ENCODE measurements around the gene ZNF805. TPM values are rescaled to one million over a fixed set of nuclear protein-coding genes. Genes with fewer than 3 reads are reported as not detected.

Gene ZNF805
- total and polyA plus RNA-seq, 2 of the 4 experiments (the other 2 are of a cell fraction) = 3.0 to 32.3 TPM

DNA sequence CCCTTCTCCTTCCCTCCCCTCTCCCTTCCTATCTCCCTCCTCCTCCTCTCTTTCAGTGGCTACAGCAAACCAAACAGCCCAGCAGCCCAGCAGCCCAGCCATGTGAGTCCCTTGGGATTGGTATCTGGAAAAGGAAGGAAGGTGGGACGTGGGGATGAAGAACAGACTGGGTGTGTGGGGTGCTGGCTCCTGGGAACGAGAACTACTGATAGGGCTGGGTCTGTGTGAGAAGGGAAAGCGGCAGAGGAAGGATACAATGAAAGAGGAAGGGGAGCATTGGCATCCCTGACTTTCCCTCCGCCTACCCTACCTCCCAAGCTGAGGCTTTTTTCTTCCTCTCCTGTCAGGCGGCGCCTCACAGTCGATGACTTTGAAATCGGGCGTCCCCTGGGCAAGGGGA is 8.7 kb upstream of the ZNF805 start:
- no peak overlapping the region for H4K8ac ChIP-seq (ENCODE audit: low read depth in 2 of 2, low read length in 2 of 2)
- H2BK120ac ChIP-seq (ENCODE audit: low read depth, low read length) = no peak overlapping the region
- no peak overlapping the region for H3K18ac ChIP-seq (ENCODE audit: low read depth, low read length)
- H3K56ac ChIP-seq (ENCODE audit: extremely low read depth, insufficient read depth, low read length) = no peak overlapping the region
- POLR2A ChIA-PET (ENCODE audit: unreplicated experiment) = no interaction called here
- H3K27ac ChIP-seq (ENCODE audit: insufficient read depth, low read length) = no peak overlapping the region
- H2AK9ac ChIP-seq (replicated peaks; ENCODE audit: low read depth, low read length, poor library complexity) = no peak overlapping the region
- peak overlapping the region; percentile 14 for H2AFZ ChIP-seq (replicated peaks; ENCODE audit: low read length, poor library complexity)
- H3K14ac ChIP-seq (replicated peaks; ENCODE audit: low read depth, low read length) = no peak overlapping the region
- 43% methylated on average over 1 of the region's 9 CpGs; no CpG with 5 or more reads in 1 of the 2 experiments for WGBS, 2 experiments (ENCODE audit: extremely low coverage in 2 of 2, insufficient read length in 1 of 2)
- H3K9ac ChIP-seq (ENCODE audit: low read depth, low read length) = no peak overlapping the region
- CTCF ChIA-PET = no interaction called here
- no peak overlapping the region for H2AK5ac ChIP-seq (ENCODE audit: low read depth, low read length)
- no peak overlapping the region for H3K4me2 ChIP-seq (ENCODE audit: low read depth, low read length)
- no peak overlapping the region for H3K4ac ChIP-seq (ENCODE audit: low read depth, low read length)
- TF ChIP-seq CHD1 (IDR thresholded peaks at IDR 0.05; ENCODE audit: low read depth, low read length) = no peak
- TF ChIP-seq RAD21 (IDR thresholded peaks at IDR 0.05; ENCODE audit: low read length) = no peak
- no peak for TF ChIP-seq MAZ (IDR thresholded peaks at IDR 0.05; ENCODE audit: borderline replicate concordance, low read depth, low read length)
- TF ChIP-seq RCOR1 (IDR thresholded peaks at IDR 0.05; ENCODE audit: insufficient replicate concordance, low read length) = no peak
- TF ChIP-seq, protein P1, sequence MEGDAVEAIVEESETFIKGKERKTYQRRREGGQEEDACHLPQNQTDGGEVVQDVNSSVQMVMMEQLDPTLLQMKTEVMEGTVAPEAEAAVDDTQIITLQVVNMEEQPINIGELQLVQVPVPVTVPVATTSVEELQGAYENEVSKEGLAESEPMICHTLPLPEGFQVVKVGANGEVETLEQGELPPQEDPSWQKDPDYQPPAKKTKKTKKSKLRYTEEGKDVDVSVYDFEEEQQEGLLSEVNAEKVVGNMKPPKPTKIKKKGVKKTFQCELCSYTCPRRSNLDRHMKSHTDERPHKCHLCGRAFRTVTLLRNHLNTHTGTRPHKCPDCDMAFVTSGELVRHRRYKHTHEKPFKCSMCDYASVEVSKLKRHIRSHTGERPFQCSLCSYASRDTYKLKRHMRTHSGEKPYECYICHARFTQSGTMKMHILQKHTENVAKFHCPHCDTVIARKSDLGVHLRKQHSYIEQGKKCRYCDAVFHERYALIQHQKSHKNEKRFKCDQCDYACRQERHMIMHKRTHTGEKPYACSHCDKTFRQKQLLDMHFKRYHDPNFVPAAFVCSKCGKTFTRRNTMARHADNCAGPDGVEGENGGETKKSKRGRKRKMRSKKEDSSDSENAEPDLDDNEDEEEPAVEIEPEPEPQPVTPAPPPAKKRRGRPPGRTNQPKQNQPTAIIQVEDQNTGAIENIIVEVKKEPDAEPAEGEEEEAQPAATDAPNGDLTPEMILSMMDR (conservative IDR thresholded peaks at IDR 0.05; ENCODE audit: low read depth, low read length) = no peak
- TF ChIP-seq MXI1 (IDR thresholded peaks at IDR 0.05; ENCODE audit: borderline replicate concordance, low read depth, low read length) = no peak
- TF ChIP-seq FOS (IDR thresholded peaks at IDR 0.05; ENCODE audit: low read depth, low read length) = no peak
- TF ChIP-seq, protein P2, sequence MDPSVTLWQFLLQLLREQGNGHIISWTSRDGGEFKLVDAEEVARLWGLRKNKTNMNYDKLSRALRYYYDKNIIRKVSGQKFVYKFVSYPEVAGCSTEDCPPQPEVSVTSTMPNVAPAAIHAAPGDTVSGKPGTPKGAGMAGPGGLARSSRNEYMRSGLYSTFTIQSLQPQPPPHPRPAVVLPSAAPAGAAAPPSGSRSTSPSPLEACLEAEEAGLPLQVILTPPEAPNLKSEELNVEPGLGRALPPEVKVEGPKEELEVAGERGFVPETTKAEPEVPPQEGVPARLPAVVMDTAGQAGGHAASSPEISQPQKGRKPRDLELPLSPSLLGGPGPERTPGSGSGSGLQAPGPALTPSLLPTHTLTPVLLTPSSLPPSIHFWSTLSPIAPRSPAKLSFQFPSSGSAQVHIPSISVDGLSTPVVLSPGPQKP (IDR thresholded peaks at IDR 0.05; ENCODE audit: borderline replicate concordance, low read depth, low read length) = no peak
- H4K91ac ChIP-seq (ENCODE audit: insufficient read depth, low read depth, low read length) = no peak overlapping the region
- H3K4me3 ChIP-seq (ENCODE audit: insufficient read depth, low read depth, low read length) = no peak overlapping the region
- H2BK5ac ChIP-seq (ENCODE audit: low read depth, low read length, poor library complexity, severe bottlenecking) = no peak overlapping the region
- no peak overlapping the region for H3K23ac ChIP-seq (ENCODE audit: low read depth, low read length)
- H3K9me3 ChIP-seq (ENCODE audit: control insufficient read depth, insufficient read depth, low read length) = peaks cover 2% of the 10 kb centered on the region; the same call in 1 of the 2 replicates
- dilution Hi-C loops (cut with HindIII; ENCODE audit: low sequenced_read_pairs, unreplicated experiment) (no loop called here), in situ Hi-C loops (cut with MboI; ENCODE audit: low sequenced_read_pairs) (no loop called here), intact Hi-C loops (cut with micrococcal nuclease) (no loop called here)
- no peaks in the 10 kb centered on the region for H3K79me1 ChIP-seq (ENCODE audit: low read depth in 1 of 2, low read length in 2 of 2)
- no peaks in the 10 kb centered on the region for H3K4me1 ChIP-seq (ENCODE audit: control insufficient read depth, insufficient read depth, low read length)
- DNase-seq (no peak), ATAC-seq (ENCODE audit: low read depth) (no peak)
- no peak overlapping the region for H2BK15ac ChIP-seq (ENCODE audit: low read depth, low read length)
- no peaks in the 10 kb centered on the region; the same call in 1 of the 2 replicates for H3K27me3 ChIP-seq (ENCODE audit: control insufficient read depth, insufficient read depth, low read length)
- H3K36me3 ChIP-seq (ENCODE audit: control insufficient read depth, insufficient read depth, low read length) = no peaks in the 10 kb centered on the region
- no peak overlapping the region for H2BK20ac ChIP-seq (ENCODE audit: low read depth, low read length)
- no peaks in the 10 kb centered on the region for H4K20me1 ChIP-seq (ENCODE audit: insufficient read depth, low read length)
- no peaks in the 10 kb centered on the region for H3K9me1 ChIP-seq (ENCODE audit: insufficient read depth, low read length)
- no TSS peak for BruUV-seq (replicated peaks)
- H4K5ac ChIP-seq (ENCODE audit: low read depth, low read length) = no peak overlapping the region
